ENCODE data around the gene SPTB.

The SPTB gene

DNA sequence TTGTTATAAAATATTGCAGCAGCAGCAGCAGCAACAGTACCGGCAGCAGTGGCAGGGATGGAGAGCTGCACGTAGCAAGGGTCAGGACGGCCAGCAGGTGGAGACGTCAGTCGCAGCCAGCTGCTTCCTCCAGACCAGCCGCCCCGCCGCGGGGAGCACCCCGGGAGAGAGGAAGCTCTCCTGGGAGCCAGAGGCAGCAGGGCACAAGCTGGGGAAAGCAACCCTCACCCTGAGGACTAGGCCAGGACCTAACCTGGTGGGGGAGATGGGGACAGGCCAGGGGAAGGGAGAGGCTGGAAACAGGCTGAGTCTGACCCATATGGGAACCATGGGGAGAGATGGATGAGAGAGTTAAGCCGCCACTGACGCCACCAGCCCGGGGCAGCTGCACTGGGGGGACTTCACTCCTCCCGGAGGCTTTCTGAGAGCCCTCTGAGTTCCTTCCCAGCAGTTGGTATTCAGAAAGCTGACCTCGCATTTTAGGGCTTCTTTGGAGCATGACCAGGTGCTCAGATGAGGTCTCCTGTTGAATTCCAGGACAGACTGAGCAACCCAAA lies 56.3 kb downstream of the SPTB start:
- no peak overlapping the region for H3K27ac ChIP-seq
- no peak for TF ChIP-seq ZFX (IDR thresholded peaks at IDR 0.05; ENCODE audit: borderline replicate concordance)
- TF ChIP-seq, protein P1, sequence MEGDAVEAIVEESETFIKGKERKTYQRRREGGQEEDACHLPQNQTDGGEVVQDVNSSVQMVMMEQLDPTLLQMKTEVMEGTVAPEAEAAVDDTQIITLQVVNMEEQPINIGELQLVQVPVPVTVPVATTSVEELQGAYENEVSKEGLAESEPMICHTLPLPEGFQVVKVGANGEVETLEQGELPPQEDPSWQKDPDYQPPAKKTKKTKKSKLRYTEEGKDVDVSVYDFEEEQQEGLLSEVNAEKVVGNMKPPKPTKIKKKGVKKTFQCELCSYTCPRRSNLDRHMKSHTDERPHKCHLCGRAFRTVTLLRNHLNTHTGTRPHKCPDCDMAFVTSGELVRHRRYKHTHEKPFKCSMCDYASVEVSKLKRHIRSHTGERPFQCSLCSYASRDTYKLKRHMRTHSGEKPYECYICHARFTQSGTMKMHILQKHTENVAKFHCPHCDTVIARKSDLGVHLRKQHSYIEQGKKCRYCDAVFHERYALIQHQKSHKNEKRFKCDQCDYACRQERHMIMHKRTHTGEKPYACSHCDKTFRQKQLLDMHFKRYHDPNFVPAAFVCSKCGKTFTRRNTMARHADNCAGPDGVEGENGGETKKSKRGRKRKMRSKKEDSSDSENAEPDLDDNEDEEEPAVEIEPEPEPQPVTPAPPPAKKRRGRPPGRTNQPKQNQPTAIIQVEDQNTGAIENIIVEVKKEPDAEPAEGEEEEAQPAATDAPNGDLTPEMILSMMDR (IDR thresholded peaks at IDR 0.05) = peak; percentile 93

DNA sequence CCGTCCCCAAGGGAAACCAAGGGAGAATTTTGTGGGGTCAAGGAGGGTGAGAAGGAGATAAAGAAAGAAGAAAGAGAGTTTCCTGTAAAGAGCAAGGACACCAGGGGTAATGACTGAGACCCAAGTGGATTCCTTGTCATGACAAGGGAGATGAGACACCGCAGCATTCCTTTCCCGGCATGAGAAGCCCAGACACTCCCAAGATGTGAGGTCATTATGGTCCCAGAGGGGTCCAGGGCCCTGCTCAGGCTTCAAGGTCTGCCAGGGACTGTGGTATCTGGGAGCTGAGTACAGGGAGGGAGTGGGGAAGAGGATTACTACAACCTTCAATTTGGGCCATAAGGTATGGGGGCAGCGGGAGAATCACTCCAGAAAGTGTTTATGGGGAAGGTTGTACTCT lies 58.1 kb downstream of the SPTB start:
- H3K27ac ChIP-seq = no peak overlapping the region
- TF ChIP-seq, protein P1 (IDR thresholded peaks at IDR 0.05) = no peak
- TF ChIP-seq ZFX (IDR thresholded peaks at IDR 0.05; ENCODE audit: borderline replicate concordance) = no peak

DNA sequence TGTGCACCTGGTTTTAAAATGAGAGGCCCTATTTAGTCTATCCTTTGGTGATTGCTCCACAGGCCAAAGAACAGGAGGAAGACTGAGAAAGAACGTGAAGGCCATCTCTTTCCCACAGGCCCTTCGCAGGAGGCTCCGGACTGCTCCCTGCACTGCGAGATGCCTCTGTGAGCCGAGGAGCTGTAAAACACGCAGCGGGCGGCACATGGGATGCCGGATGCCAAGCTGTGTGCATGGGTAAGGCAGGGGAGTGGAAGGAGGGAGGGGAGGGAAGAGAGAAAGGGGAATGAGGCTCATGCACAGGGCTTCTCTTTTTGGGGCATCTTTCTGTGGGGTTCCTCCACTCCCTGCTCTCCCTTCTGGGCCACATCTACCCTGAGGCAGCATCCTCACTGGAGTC lies 61.6 kb downstream of the SPTB start:
- no peak overlapping the region for H3K27ac ChIP-seq
- TF ChIP-seq, protein P1 (IDR thresholded peaks at IDR 0.05) = no peak
- no peak for TF ChIP-seq ZFX (IDR thresholded peaks at IDR 0.05; ENCODE audit: borderline replicate concordance)

DNA sequence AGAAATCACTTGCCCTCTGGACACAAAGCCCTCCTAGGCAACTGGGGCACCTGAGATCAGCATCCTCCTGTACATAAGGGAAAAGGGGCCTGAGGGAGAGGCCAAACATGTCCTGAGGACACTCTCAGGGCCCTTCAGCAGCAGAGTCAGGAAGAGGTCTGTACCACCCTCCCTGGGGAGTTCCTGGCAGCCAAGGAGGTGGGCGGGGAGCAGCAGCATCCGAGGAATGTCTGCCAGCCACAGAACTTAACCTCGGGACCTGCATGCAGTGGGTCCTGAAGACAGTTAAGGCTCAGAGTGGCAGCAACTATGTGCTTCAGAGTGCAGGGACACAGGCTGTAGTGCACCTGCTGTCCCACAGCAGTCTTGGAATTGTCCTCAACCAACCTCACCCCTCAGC lies 62.1 kb downstream of the SPTB start:
- TF ChIP-seq, protein P1 (IDR thresholded peaks at IDR 0.05) = no peak
- TF ChIP-seq ZFX (IDR thresholded peaks at IDR 0.05; ENCODE audit: borderline replicate concordance) = no peak
- no peak overlapping the region for H3K27ac ChIP-seq

DNA sequence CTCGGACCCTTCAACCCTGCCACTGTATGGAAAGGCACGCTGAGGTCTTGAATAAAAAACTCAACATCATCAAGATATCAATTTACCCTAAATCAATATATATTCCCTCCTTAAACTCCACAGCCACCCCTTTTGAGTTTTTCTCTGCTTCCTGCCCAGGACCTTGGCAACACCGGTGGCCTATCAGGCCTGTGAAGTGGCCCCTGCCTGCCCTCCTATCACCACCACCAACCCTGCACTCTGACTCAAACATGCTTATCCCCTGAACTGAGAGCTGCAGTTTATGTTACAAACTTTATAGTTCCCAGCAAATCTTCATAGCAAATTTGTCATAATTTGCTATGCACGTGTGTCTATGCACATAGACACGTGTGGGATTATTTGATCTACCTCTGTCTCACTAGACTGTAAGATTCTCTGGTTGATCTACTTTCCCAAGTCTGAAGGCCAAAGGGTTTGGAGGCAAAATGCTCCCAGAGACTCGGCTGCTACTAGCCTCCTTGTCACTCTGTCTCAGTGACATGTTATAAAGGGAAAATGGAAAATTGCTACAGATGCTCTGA lies 63.4 kb downstream of the SPTB start:
- TF ChIP-seq ZFX (IDR thresholded peaks at IDR 0.05; ENCODE audit: borderline replicate concordance) = no peak
- TF ChIP-seq, protein P1 (IDR thresholded peaks at IDR 0.05) = no peak
- H3K27ac ChIP-seq = no peak overlapping the region

- H3K27ac ChIP-seq = no peak overlapping the region
- TF ChIP-seq ZFX (IDR thresholded peaks at IDR 0.05; ENCODE audit: borderline replicate concordance) = no peak
- TF ChIP-seq, protein P1 (IDR thresholded peaks at IDR 0.05) = no peak
These were observed 64.5 kb downstream of the SPTB start for GRCh38 chr14:64815257-64815656.

GRCh38 chr14:64812412-64812811 lies 67.3 kb downstream of the SPTB start:
- no peak for TF ChIP-seq ZFX (IDR thresholded peaks at IDR 0.05; ENCODE audit: borderline replicate concordance)
- TF ChIP-seq, protein P1 (IDR thresholded peaks at IDR 0.05) = no peak
- no peak overlapping the region for H3K27ac ChIP-seq
